GM12878 (cell line): Measurements from ENCODE around the gene ING3. TPM values are rescaled to one million over a fixed set of nuclear protein-coding genes. Genes with fewer than 3 reads are reported as not detected.

ENCODE experiments used
- ATAC-seq: fragments of 200-7000 bp; cut with Tn5 transposase; 3 replicates; pipeline ENCODE4 v1.9.1; 2020; ENCODE audit warnings: mild to moderate bottlenecking, moderate library complexity
- BruUV-seq: library from RNA; stranded (reverse); fragments of 400-500 nt; replicated peaks from 2 replicates; lab custom pipeline; 2021; lab: Mats Ljungman, UMichigan
- CTCF ChIA-PET: fragments of 300-600 bp; sonication (Branson Sonifier 250); formaldehyde crosslinking; extraction: SDS; loops from one replicate; lab custom pipeline; 2021; ENCODE audit warnings: inconsistent platforms; lab: Yijun Ruan, JAX
- POLR2A ChIA-PET: fragments of 350-600 bp; formaldehyde crosslinking; extraction: SDS; loops from one replicate; lab custom pipeline; 2021; ENCODE audit warnings: inconsistent platforms; lab: Charles Lee
- RAD21 ChIA-PET: fragments of 300-600 bp; sonication (Branson Sonifier 250); formaldehyde crosslinking; loops from one replicate; lab custom pipeline; 2023; ENCODE audit warnings: antibody characterized with exemption; ENCODE audit not compliant: unreplicated experiment; lab: Charles Lee
- SMC1A ChIA-PET: fragments of 300-600 bp; sonication (Branson Sonifier 250); formaldehyde crosslinking; loops from one replicate; lab custom pipeline; 2023; ENCODE audit not compliant: unreplicated experiment, uncharacterized antibody; lab: Charles Lee
- DNase-seq: peaks from one replicate; pipeline ENCODE4 v3.0.0-alpha.2; 2011; ENCODE audit warnings: low read depth, low spot score
- FAIRE-seq: peaks from 3 replicates; lab custom pipeline; 2011; peaks lifted over from hg19 to GRCh38; lab: Jason Lieb, UNC
- H2AFZ ChIP-seq: 2 replicates; pipeline ENCODE4 v1.6.0; 2011; ENCODE audit warnings: low read depth, low read length, control low read depth; ENCODE audit not compliant: control insufficient read depth
- H3K27ac ChIP-seq: 2 replicates; pipeline ENCODE4 v1.5.1; 2011; ENCODE audit warnings: control low read depth; ENCODE audit not compliant: control insufficient read depth, insufficient read depth
- H3K27me3 ChIP-seq, 2 experiments: replicated peaks in 1 of 2; 2 replicates each; pipeline versions ENCODE4 v1.6.0 to v1.6.1; 2011; ENCODE audit warnings: low read length in 1 of 2; ENCODE audit not compliant: control insufficient read depth in 2 of 2, insufficient read depth in 2 of 2
- H3K36me3 ChIP-seq, 2 experiments: 2 replicates each; pipeline ENCODE4 v1.5.1; 2011; ENCODE audit warnings: low read length in 1 of 2; ENCODE audit not compliant: control insufficient read depth in 2 of 2, insufficient read depth in 2 of 2
- H3K4me1 ChIP-seq: 2 replicates; pipeline ENCODE4 v1.6.1; 2011; ENCODE audit warnings: mild to moderate bottlenecking, low read length, moderate library complexity, mixed read lengths; ENCODE audit not compliant: control insufficient read depth, insufficient read depth
- H3K4me2 ChIP-seq: 2 replicates; pipeline ENCODE4 v1.6.0; 2011; ENCODE audit warnings: control low read depth; ENCODE audit not compliant: control insufficient read depth, insufficient read depth
- H3K4me3 ChIP-seq: fragments of 200-600 bp; sonication (generic); 2 replicates; pipeline ENCODE4 v1.5.1; 2016
- H3K79me2 ChIP-seq: 2 replicates; pipeline ENCODE4 v1.6.0; 2011; ENCODE audit warnings: low read length; ENCODE audit not compliant: control insufficient read depth, insufficient read depth
- H3K9ac ChIP-seq: 2 replicates; pipeline ENCODE4 v1.8.0; 2011; ENCODE audit warnings: low read length, control low read depth, mixed read lengths; ENCODE audit not compliant: control insufficient read depth, insufficient read depth
- H3K9me3 ChIP-seq: replicated peaks from 3 replicates; pipeline ENCODE4 v1.5.1; 2011; ENCODE audit warnings: mild to moderate bottlenecking, low read length; ENCODE audit not compliant: control insufficient read depth, insufficient read depth
- H4K20me1 ChIP-seq: 2 replicates; pipeline ENCODE4 v1.6.0; 2011; ENCODE audit not compliant: control insufficient read depth, insufficient read depth
- BMI1 ChIP-seq: fragments of 450-650 bp; IDR thresholded peaks from 2 replicates; pipeline ENCODE4 v1.6.1; 2016; ENCODE audit warnings: mild to moderate bottlenecking, moderate library complexity, borderline replicate concordance
- CREB1 ChIP-seq: IDR thresholded peaks from 2 replicates; pipeline ENCODE4 v1.6.1; 2012; ENCODE audit warnings: low read depth, mild to moderate bottlenecking, inconsistent platforms
- IKZF1 ChIP-seq: fragments of 450-650 bp; conservative IDR thresholded peaks from 2 replicates; pipeline ENCODE4 v1.6.1; 2017; ENCODE audit warnings: antibody characterized with exemption, mild to moderate bottlenecking
- KDM1A ChIP-seq: fragments of 200-600 bp; sonication (generic); IDR thresholded peaks from 2 replicates; pipeline ENCODE4 v1.6.1; 2016; ENCODE audit warnings: borderline replicate concordance
- MTA2 ChIP-seq: fragments of 450-650 bp; IDR thresholded peaks from 2 replicates; pipeline ENCODE4 v1.6.1; 2016; ENCODE audit warnings: low read depth, mild to moderate bottlenecking, moderate library complexity
- POLR2A ChIP-seq: IDR thresholded peaks from 2 replicates; pipeline ENCODE4 v1.6.1; 2011; ENCODE audit warnings: low read depth, mild to moderate bottlenecking, low read length
- RAD21 ChIP-seq: IDR thresholded peaks from 2 replicates; pipeline ENCODE4 v1.6.1; 2011; ENCODE audit warnings: mild to moderate bottlenecking, low read depth, low read length, moderate library complexity; ENCODE audit not compliant: insufficient read depth
- WGBS: methylation state at CpG from one replicate; pipeline ENCODE4 v1.1.6; 2016; ENCODE audit warnings: low lambda C conversion rate; ENCODE audit not compliant: insufficient replicate concordance, insufficient coverage; ENCODE audit errors: missing lambda C conversion rate; 5-methylcytosine and 5-hydroxymethylcytosine counted together
- in situ Hi-C: fragments of 300-500 bp; cut with MboI; formaldehyde crosslinking; loops from 9 replicates; pipeline ENCODE4 v1.14.3; 2018; ENCODE audit warnings: mixed read lengths
- intact Hi-C: fragments of 100-400 bp; cut with micrococcal nuclease; formaldehyde crosslinking; loops from one replicate; pipeline ENCODE4 v1.14.2; 2022; ENCODE audit not compliant: unreplicated experiment
- polyA plus RNA-seq, 11 experiments: library from polyadenylated mRNA; depleted of rRNA in 4 of 11; unstranded in 6 of 11; stranded (reverse) in 5 of 11; fragments of >200 nt; fragmentation: Nextera tagmentation in 4 of 11; fragmentation: Illumina TruSeq in 1 of 11; extraction: Ambion mirVana in 4 of 11; extraction: Trizol in 1 of 11; gene quantifications; 1 replicate in 1 of 11; 2 replicates in 10 of 11; pipeline versions ENCODE4 v1.2.1 to v1.2.3, GENCODE V29; 2011 to 2016; ENCODE audit warnings: inconsistent platforms in 2 of 11, missing spikeins in 2 of 11, low read depth in 1 of 11
- total RNA-seq, 4 experiments: library from RNA; depleted of rRNA in 3 of 4; stranded (reverse); fragments of >200 nt in 3 of 4; fragmentation: Illumina TruSeq in 1 of 4; extraction: Trizol in 1 of 4; gene quantifications; 2 replicates each; pipeline versions ENCODE4 v1.2.1 to v1.2.3, GENCODE V29; 2013 to 2021

ING3 gene
- total and polyA plus RNA-seq, 10 of the 15 experiments (the other 5 are each of a cell fraction or from before 2014, with no cell fraction given) = 12.1 to 60.8 (median 28.8) TPM

DNA sequence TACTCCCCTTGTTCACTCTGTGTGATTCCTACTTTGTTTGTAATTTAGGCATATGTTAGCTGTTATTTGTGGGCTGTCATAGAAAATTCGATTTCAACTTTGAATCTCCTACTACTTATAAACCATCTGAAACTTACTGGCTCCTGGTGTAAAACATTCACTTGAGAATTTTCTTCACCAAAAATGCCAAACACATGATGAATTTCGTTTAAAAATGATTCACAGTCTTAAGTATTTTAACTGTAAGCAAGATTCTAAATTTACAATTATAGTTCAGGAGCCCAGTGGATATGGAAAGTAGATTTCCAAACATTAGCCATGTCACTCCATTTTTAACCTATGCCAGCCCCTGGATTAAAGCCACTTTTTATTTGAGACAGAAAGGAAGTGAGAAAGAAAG lies 41.0 kb downstream of the ING3 start:
- H4K20me1 ChIP-seq = no peaks in the 10 kb centered on the region
- no peak overlapping the region for H3K4me3 ChIP-seq
- BruUV-seq = no TSS peak
- no peak overlapping the region for H2AFZ ChIP-seq
- no peak overlapping the region for H3K9ac ChIP-seq
- no peak overlapping the region for H3K27ac ChIP-seq
- no peaks in the 10 kb centered on the region for H3K79me2 ChIP-seq
- H3K4me2 ChIP-seq = no peak overlapping the region
- in situ Hi-C loops (no loop called here), intact Hi-C loops (no loop called here)
- 0% methylated on average over 2 of the region's 2 CpGs for WGBS
- DNase-seq (no peak), ATAC-seq (no peak)
- ChIA-PET SMC1A (interaction anchor here (1.0 to 1.1 kb wide), 2 partner anchors 40 to 91 kb away, joined by 3 to 4 read pairs; partner anchors contain the start of gene ING3), CTCF (interaction anchor here (0.8 to 8.1 kb wide), 3 partner anchors 9 to 91 kb away, joined by 3 to 111 read pairs (median 10); no protein-coding TSS in a partner anchor), RAD21 (interaction anchor here (1.4 kb wide), 1 partner anchor 38 kb away, joined by 3 read pairs; no protein-coding TSS in a partner anchor)
- H3K36me3 ChIP-seq = no peaks in the 10 kb centered on the region
- peaks cover 21% of the 10 kb centered on the region for H3K4me1 ChIP-seq
- no peaks in the 10 kb centered on the region for H3K9me3 ChIP-seq
- TF ChIP-seq POLR2A (no peak), BMI1 (0 out of 2 replicates have a peak, but pooled peaks have one; percentile 26)
- TF ChIP-seq, all 136 proteins: peak for 1
- peaks cover 0 to 15% of the 10 kb centered on the region in 2 experiments for H3K27me3 ChIP-seq
- POLR2A ChIA-PET = no interaction called here
- FAIRE-seq = no peak

DNA sequence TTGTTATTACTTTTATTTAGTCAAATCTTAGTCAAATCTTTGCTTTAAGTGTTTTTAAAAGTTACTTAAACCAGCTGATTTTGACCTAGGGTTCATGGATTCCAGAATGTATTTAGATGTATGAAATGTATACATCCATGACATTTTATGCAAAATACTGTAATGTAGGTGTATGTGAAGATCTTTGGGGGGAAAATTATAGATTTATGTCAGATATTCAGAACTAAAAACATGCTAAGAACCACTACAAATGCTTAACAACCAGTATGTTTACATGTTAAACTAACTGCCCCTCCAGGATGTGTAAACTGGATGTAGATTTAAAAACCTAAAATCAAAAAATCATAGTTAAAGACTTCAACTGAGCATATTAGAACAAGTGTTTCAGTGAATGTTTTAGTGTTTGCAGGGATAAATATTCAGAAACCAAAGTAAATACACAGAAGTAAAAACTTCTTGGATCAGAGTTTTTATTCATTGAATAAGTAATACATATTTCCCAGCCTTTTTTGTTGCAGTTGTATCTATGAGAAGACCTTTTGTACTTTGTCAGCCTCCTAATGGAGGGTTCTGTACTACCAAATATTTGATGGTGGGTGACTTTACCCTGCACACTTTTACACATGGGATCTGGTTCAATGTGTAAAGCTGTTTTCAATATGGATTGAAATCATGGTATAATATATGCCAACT lies 41.8 kb downstream of the ING3 start:
- no peak overlapping the region for H2AFZ ChIP-seq
- no peaks in the 10 kb centered on the region for H4K20me1 ChIP-seq
- in situ Hi-C loops (no loop called here), intact Hi-C loops (no loop called here)
- H3K4me1 ChIP-seq = peaks cover 21% of the 10 kb centered on the region
- no peak for DNase-seq
- BruUV-seq = no TSS peak
- SMC1A ChIA-PET = interaction anchor here (1.1 kb wide), 1 partner anchor 91 kb away, joined by 3 read pairs; no protein-coding TSS in a partner anchor
- FAIRE-seq = no peak
- no peak overlapping the region for H3K27ac ChIP-seq
- CTCF ChIA-PET = interaction anchor here (0.7 to 8.1 kb wide), 2 partner anchors 17 to 91 kb away, joined by 3 to 111 read pairs; no protein-coding TSS in a partner anchor
- no peak overlapping the region for H3K4me2 ChIP-seq
- RAD21 ChIA-PET = no interaction called here
- POLR2A ChIA-PET = no interaction called here
- H3K79me2 ChIP-seq = no peaks in the 10 kb centered on the region
- no peaks in the 10 kb centered on the region for H3K9me3 ChIP-seq
- peaks cover 0 to 15% of the 10 kb centered on the region in 2 experiments for H3K27me3 ChIP-seq
- no peaks in the 10 kb centered on the region for H3K36me3 ChIP-seq
- ATAC-seq = no peak
- no peak for TF ChIP-seq RAD21
- no peak for TF ChIP-seq KDM1A
- no peak for TF ChIP-seq IKZF1
- TF ChIP-seq MTA2 = no peak
- TF ChIP-seq CREB1 = no peak
- no peak for TF ChIP-seq POLR2A
- TF ChIP-seq, all 136 proteins: peak for 0
- Histone ChIP-seq H3K4me3 (no peak overlapping the region), H3K9ac (no peak overlapping the region)
